ENCODE data around the gene ARHGEF16.

The ARHGEF16 gene

DNA sequence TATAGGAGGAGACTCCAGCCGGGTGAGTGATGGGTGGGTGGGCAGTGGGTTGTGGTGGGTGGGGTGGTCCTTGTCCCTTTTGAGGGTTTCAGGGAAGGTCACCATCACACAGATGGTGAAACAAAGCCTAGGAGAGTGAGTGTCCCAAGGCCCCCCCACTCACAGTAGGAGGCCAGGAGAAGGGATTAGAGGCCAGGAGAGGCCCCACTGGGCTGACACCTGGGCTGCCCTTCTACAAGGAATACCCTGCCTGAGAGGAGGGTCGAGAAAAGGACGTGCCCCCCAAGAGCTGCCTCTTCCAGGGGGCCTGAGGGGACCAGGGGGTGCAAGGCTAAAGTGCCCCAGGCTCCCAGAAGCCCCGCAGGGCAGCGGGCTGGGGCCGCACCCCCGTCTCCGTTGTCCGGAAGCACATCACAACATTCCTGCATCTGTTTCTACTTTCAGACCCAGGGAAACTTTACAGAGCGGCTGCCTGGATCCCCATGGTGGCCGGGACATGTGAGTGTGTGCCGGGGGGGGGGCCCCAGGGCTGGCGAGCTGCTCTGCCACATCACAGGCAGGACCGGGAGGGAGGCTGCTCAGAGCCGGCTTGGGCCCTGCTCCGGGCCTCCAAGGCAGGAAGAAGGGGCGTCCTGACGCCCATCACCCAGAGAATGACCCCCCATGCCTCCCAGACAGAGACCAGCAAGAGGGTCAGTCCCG is 68.2 kb downstream of the ARHGEF16 start:
- DNase-seq: no peak

DNA sequence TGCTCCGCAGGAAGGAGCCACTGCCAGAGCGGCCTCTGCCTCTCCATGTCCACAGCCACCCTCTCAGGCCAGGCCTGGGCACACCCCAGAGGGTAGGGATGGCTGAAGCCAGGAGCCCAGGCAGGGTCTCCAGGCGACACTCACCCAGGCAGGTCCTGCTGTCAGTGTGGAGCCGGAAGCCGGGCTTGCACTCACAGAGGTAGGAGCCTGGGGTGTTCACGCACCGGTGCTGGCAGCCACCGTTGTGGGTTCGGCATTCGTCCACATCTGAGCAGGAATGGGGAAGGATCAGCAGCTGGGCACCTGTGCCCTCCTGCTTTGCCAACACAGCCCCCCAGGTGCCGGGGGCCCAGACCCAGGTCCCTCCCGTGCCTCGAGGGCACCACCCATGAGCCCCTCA is 69.5 kb downstream of the ARHGEF16 start:
- DNase-seq: no peak

DNA sequence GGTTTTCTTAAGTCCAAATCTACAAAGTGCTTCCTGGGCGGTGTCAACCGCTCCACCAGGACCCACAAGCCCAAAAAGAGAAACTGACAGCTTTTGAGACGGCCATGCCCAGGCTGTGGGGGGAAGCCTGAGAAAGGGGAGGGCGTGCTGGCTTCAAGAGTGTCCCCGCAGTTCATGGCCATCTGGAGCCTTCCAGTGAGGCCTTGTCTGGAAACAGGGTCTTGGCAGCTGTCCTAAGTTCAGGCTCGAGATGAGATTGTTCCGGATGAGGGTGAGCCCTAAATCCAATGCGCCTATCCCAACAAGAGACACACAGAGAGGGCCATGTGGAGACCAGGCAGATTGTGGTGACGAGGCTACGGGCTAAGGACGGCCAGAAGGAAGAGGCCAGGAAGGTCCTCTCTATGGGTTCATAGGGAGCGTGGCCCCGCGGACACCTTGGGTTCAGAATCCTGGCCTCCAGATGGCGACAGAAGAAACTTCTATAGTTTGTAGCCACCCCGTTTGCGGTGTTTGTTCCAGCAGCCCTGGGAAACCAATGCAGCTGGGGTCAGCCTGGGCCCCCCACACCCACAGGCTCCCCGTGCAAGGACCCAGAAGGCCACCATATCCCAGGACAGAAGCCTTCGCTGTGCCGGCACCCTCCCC is 70.2 kb downstream of the ARHGEF16 start:
- no peak for DNase-seq

- DNase-seq: no peak
These were observed 71.4 kb downstream of the ARHGEF16 start for GRCh38 chr1:3525551-3526482.

DNA sequence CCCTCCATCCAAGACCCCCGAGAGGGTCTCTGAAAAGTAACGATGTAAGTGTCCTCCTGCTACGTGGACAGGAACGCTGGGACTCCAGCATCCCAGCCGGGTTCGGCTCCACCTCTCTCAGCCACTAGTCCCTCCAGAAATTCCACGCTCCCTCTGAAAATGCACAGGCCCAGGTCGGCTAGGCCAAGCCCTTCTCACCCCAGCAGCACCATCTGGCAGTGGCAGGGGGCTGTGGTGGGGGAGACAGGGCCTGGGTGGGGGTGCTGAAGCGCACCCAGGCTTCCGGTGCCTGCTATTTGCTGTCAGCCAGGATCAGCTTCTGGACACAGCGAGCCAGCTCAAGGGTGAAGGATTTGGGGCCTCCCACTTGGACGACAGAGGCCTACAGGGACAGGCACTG is 73.3 kb downstream of the ARHGEF16 start:
- DNase-seq: no peak

GRCh38 chr1:3529099-3529729 is 74.7 kb downstream of the ARHGEF16 start:
- no peak for DNase-seq

GRCh38 chr1:3530086-3530925 is 75.8 kb downstream of the ARHGEF16 start:
- no peak for DNase-seq
